GM06990 (cell line): ENCODE results near the gene TBCD.

ENCODE experiments used
- DNase-seq: peaks from one replicate; pipeline ENCODE4 v3.0.0-alpha.2; 2011; ENCODE audit not compliant: insufficient read length; ENCODE audit errors: extremely low read depth
- H3K27me3 ChIP-seq: replicated peaks from 2 replicates; pipeline ENCODE4 v1.6.0; 2011; ENCODE audit warnings: low read length; ENCODE audit not compliant: control insufficient read depth, insufficient read depth
- H3K36me3 ChIP-seq: 2 replicates; pipeline ENCODE4 v1.5.1; 2011; ENCODE audit warnings: low read length; ENCODE audit not compliant: control insufficient read depth, insufficient read depth
- H3K4me3 ChIP-seq: replicated peaks from 2 replicates; pipeline ENCODE4 v1.5.1; 2011; ENCODE audit warnings: low read depth, mild to moderate bottlenecking, control low read depth, low read length
- CTCF ChIP-seq: IDR thresholded peaks from 2 replicates; pipeline ENCODE4 v1.5.1; 2011; ENCODE audit warnings: low read length, control low read depth, mild to moderate bottlenecking, inconsistent platforms; ENCODE audit not compliant: insufficient read depth, poor library complexity, severe bottlenecking

Gene TBCD

DNA sequence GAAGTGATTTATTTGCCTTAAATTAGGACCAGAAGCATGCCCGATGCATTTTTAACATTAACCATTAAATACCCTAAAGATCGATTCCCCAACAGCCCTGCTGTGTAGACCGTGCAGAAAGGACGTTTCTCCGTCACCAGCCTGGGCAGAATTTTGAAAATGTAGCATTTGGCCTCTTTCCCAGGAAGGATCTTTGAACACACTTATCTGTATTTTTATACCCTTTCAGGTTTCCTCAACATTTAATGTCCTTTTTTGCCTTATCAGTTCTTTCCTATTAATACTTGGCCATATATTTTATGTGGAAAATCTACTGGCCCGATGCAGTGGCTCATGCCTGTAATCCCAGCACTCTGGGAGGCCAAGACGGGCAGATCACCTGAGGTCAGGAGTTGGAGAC, 142.5 kb downstream of the TBCD start:
- peaks cover 2% of the 10 kb centered on the region for H3K36me3 ChIP-seq
- no peak overlapping the region for H3K4me3 ChIP-seq
- no peak for DNase-seq
- no peaks in the 10 kb centered on the region for H3K27me3 ChIP-seq
- no peak for TF ChIP-seq CTCF

GRCh38 chr17:82895087-82895486, 143.2 kb downstream of the TBCD start:
- H3K27me3 ChIP-seq, result no peaks in the 10 kb centered on the region
- no peak for DNase-seq
- H3K36me3 ChIP-seq, result peaks cover 2% of the 10 kb centered on the region
- no peak for TF ChIP-seq CTCF
- no peak overlapping the region for H3K4me3 ChIP-seq

DNA sequence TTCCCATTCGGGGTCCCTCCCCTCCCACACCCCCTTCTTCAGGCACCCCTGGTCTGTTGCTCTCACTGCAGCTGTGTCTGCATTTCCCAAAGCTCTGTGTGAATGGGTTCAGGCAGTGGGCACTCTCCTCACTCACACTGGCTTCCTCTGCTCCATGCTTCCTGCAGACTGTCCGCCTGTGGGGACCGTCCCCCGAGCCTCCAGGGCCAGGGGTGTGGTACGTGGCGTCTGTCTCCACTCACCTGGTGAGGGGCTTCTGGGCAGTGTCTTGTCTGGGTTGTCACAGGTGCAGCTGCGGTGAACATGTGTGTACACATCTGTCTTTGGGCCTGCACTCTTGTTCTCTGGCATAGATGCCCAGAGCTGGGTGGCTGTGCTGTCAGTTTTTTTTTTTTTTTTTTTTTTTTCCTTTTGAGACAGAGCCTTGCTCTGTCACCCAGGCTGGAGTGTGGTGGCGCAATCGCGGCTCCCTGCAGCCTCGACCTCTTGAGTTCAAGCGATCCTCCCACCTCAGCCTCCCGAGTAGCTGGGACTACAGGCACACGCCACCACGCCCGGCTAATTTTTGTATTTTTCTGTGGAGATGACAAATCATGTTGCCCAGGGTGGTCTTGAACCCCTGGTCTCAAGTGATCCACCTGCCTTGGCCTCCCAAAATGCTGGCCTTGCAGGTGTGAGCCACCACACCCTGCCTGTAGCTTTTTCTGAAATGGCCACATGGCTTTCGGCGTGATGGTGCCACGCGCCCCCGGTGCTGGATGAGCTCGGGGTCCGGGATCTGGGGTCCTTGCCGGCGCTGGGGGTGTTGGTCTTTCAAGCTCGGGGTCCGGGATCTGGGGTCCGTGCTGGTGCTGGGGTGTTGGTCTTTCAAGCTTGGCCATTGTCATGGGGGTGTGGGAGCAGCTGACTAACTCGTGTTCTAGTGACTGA, 144.5 kb downstream of the TBCD start:
- H3K4me3 ChIP-seq, result no peak overlapping the region
- peaks cover 2% of the 10 kb centered on the region for H3K36me3 ChIP-seq
- no peak for TF ChIP-seq CTCF

GRCh38 chr17:82897514-82898249, 145.8 kb downstream of the TBCD start:
- Histone ChIP-seq H3K4me3 (no peak overlapping the region), H3K36me3 (peaks cover 2% of the 10 kb centered on the region), H3K27me3 (no peaks in the 10 kb centered on the region)
- peak; percentile 10 for TF ChIP-seq CTCF
- no peak for DNase-seq

More for the DNA sequence above, 144.5 kb downstream of the TBCD start:
- no peak for DNase-seq
- no peaks in the 10 kb centered on the region for H3K27me3 ChIP-seq

GRCh38 chr17:82898976-82899514, 147.2 kb downstream of the TBCD start:
- no peak for TF ChIP-seq CTCF
- Histone ChIP-seq H3K36me3 (peaks cover 2% of the 10 kb centered on the region), H3K27me3 (no peaks in the 10 kb centered on the region), H3K4me3 (no peak overlapping the region)
- DNase-seq, result no peak
